ENCODE results near the gene CUL4A.

CUL4A gene

DNA sequence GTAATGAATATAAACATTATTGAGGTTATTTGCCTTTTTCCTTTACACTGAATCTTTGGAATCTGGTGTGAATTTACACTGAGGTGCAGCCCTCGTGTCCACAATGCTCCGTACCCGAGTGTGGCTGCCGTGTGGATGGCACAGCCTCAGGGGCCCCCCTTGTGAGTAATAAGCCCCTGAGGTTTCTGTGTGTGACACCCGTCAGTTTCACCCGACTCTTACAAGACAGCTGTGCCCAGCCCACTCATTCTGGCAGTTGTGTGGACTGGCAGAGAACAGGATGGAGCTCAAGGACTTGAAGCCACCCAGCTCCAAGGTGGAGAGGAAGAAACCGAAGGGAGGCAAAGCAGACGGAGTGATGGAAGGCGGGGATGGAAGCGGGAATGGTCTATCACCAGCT, 43.1 kb upstream of the CUL4A start:
- no peak for DNase-seq (ENCODE audit: low read depth in 2 of 2)
- H3K4me3 ChIP-seq (replicated peaks in 1 of 2; ENCODE audit: low read depth in 2 of 2, low read length in 2 of 2) = no peak overlapping the region
- TF ChIP-seq, protein P1, sequence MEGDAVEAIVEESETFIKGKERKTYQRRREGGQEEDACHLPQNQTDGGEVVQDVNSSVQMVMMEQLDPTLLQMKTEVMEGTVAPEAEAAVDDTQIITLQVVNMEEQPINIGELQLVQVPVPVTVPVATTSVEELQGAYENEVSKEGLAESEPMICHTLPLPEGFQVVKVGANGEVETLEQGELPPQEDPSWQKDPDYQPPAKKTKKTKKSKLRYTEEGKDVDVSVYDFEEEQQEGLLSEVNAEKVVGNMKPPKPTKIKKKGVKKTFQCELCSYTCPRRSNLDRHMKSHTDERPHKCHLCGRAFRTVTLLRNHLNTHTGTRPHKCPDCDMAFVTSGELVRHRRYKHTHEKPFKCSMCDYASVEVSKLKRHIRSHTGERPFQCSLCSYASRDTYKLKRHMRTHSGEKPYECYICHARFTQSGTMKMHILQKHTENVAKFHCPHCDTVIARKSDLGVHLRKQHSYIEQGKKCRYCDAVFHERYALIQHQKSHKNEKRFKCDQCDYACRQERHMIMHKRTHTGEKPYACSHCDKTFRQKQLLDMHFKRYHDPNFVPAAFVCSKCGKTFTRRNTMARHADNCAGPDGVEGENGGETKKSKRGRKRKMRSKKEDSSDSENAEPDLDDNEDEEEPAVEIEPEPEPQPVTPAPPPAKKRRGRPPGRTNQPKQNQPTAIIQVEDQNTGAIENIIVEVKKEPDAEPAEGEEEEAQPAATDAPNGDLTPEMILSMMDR (IDR thresholded peaks at IDR 0.05; ENCODE audit: low read depth, low read length) = no peak

- H3K4me3 ChIP-seq (replicated peaks in 1 of 2; ENCODE audit: low read depth in 2 of 2, low read length in 2 of 2) = no peak overlapping the region
- DNase-seq (ENCODE audit: low read depth in 2 of 2) = no peak
- TF ChIP-seq, protein P1 (IDR thresholded peaks at IDR 0.05; ENCODE audit: low read depth, low read length) = no peak
Measured at GRCh38 chr13:113166681-113167080, 42.7 kb upstream of the CUL4A start.

GRCh38 chr13:113167155-113167554, 42.3 kb upstream of the CUL4A start:
- TF ChIP-seq, protein P1 (IDR thresholded peaks at IDR 0.05; ENCODE audit: low read depth, low read length) = no peak
- H3K4me3 ChIP-seq (replicated peaks in 1 of 2; ENCODE audit: low read depth in 2 of 2, low read length in 2 of 2) = no peak overlapping the region
- DNase-seq (ENCODE audit: low read depth in 2 of 2) = no peak

- no peak overlapping the region for H3K4me3 ChIP-seq (replicated peaks in 1 of 2; ENCODE audit: low read depth in 2 of 2, low read length in 2 of 2)
- no peak for DNase-seq (ENCODE audit: low read depth in 2 of 2)
- TF ChIP-seq, protein P1 (IDR thresholded peaks at IDR 0.05; ENCODE audit: low read depth, low read length) = no peak
Measured at GRCh38 chr13:113167575-113167974, 41.8 kb upstream of the CUL4A start.

DNA sequence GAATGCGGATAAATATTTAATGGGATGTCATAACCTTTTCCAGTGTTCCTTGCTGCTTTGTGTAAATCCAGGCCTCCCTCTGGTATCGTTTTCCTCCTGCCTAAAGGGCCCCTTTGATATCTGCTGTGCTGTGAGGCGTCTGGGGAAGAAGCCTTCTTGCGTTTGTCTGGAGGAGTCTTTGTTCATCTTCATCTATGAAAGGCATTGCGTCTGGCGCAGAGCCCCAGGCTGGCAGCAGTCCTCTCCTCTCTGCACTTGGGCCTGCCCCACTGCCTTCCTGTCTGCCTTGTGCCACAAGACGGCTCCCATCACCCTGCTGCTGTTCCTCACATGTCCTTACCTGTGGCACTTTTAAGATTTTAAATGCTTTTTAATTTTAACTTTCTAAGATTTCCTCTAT, 41.2 kb upstream of the CUL4A start:
- TF ChIP-seq, protein P1 (IDR thresholded peaks at IDR 0.05; ENCODE audit: low read depth, low read length) = no peak
- no peak for DNase-seq (ENCODE audit: low read depth in 2 of 2)

DNA sequence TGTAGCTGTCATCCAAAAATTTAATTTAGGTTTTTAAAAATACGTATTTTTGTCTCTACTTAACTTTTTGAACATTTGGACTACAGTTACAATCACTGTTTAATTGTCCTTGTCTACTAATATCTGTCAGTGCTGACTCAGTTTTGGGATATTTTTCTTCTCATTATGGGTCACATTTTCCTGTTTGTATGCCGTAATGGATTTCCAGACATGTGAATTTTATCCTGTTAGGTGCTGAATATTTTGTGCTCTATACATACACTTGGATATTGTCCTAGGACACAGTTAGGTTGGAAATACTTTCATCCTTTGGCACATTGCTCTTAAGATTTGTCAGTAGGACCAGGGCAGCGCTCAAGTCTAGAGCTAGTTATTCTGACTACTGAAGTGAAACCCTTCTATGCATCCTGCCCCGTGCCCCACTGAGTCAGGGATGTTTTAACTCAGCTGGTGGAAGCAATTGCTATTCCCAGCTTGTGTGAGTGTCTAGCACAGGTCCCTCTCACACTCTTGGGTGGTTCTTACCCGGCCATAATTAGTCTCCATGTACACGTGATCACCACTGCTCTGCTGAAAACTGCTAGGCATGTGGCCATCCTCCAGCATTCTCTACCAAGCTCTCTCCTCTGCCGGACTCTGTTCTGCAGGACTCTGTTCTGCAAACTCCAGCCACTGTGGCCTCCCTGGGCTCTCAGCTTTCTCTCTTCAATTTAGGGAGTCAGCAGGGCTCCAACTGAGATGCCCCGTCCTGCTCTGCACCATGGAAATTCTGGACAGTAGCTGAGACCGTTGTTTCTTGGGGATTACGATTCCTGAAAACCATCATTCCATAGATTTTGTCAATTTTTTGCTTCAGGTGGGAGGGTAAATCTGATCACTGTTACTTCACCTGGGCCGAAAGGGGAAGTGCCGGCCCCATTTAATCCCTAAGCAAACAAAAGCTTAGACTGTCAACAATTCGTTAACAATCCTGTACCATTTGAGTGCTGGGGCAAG, 39.8 kb upstream of the CUL4A start:
- TF ChIP-seq, protein P1 (IDR thresholded peaks at IDR 0.05; ENCODE audit: low read depth, low read length) = no peak
- H3K4me3 ChIP-seq (replicated peaks in 1 of 2; ENCODE audit: low read depth in 2 of 2, low read length in 2 of 2) = no peak overlapping the region
- no peak for DNase-seq (ENCODE audit: low read depth in 2 of 2)

More for the DNA sequence above, 41.2 kb upstream of the CUL4A start:
- no peak overlapping the region for H3K4me3 ChIP-seq (replicated peaks in 1 of 2; ENCODE audit: low read depth in 2 of 2, low read length in 2 of 2)
